Endothelial cell (in vitro differentiated cells): ENCODE data around the gene EGFL8. TPM values are rescaled to one million over a fixed set of nuclear protein-coding genes. Genes with fewer than 3 reads are reported as not detected.
A peak's percentile ranks its signal among the peaks of the same experiment; 100 is the strongest.

Experiments used
- DNase-seq: peaks from one replicate; pipeline ENCODE4 v3.0.0; 2021; ENCODE audit warnings: low spot score
- H3K27ac Mint-ChIP-seq: one replicate; pipeline ENCODE4 v1.8.0; 2021; ENCODE audit warnings: mixed read lengths, inconsistent platforms; ENCODE audit not compliant: unreplicated experiment
- H3K27me3 Mint-ChIP-seq: one replicate; pipeline ENCODE4 v1.8.0; 2021; ENCODE audit warnings: mild to moderate bottlenecking, moderate library complexity, mixed read lengths, inconsistent platforms; ENCODE audit not compliant: unreplicated experiment
- H3K36me3 Mint-ChIP-seq: one replicate; pipeline ENCODE4 v1.8.0; 2021; ENCODE audit warnings: mild to moderate bottlenecking, low read depth, mixed read lengths, inconsistent platforms; ENCODE audit not compliant: unreplicated experiment
- H3K4me1 Mint-ChIP-seq: one replicate; pipeline ENCODE4 v1.8.0; 2021; ENCODE audit warnings: mild to moderate bottlenecking, mixed read lengths, inconsistent platforms; ENCODE audit not compliant: unreplicated experiment
- H3K4me3 Mint-ChIP-seq: one replicate; pipeline ENCODE4 v1.8.0; 2021; ENCODE audit warnings: mild to moderate bottlenecking, mixed read lengths, inconsistent platforms; ENCODE audit not compliant: unreplicated experiment
- H3K9me3 Mint-ChIP-seq: one replicate; pipeline ENCODE4 v1.8.0; 2021; ENCODE audit warnings: mixed read lengths, inconsistent platforms; ENCODE audit not compliant: unreplicated experiment
- total RNA-seq: library from RNA; stranded (reverse); fragmentation: NEBNext Ultra II Directional; extraction: Animal tissue kit (Norgen Biotek cat#: 25700); gene quantifications from one replicate; pipeline ENCODE4 v1.2.1, GENCODE V29; 2021; ENCODE audit not compliant: unreplicated experiment
- TF ChIP-seq, protein P1 (sequence below): fragments of 200-600 bp; sonication (generic); IDR thresholded peaks from one replicate; pipeline ENCODE4 v1.5.0; 2021; ENCODE audit warnings: antibody characterized with exemption; ENCODE audit not compliant: unreplicated experiment

EGFL8 gene
- total RNA-seq, 1 donor from 2014 or later: 37.4 TPM

DNA sequence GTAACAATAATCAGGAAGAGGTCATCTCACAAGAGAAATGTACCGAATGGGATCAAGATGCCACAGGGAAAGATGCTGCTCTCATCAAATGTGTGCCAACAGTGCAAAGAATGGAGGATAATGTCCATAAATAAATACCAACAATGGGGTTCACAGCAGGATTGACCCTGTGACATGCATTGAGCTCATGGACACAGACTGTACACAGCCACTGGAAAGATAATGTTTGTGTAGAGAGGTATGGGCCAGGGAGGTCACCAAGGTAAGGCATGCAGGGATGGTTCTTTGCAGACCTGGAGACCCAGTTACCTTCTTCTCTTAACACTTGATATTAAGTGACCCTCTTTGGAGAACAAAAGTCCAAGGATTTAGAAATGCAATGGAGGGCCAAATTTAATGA is 10.0 kb downstream of the EGFL8 start:
- Mint-ChIP-seq H3K36me3 (peaks cover 16% of the 10 kb centered on the region), H3K4me3 (peak overlapping the region; percentile 73), H3K27ac (no peak overlapping the region), H3K4me1 (peaks cover 59% of the 10 kb centered on the region), H3K9me3 (no peaks in the 10 kb centered on the region), H3K27me3 (peaks cover 8% of the 10 kb centered on the region)
- DNase-seq: no peak
- TF ChIP-seq, protein P1, sequence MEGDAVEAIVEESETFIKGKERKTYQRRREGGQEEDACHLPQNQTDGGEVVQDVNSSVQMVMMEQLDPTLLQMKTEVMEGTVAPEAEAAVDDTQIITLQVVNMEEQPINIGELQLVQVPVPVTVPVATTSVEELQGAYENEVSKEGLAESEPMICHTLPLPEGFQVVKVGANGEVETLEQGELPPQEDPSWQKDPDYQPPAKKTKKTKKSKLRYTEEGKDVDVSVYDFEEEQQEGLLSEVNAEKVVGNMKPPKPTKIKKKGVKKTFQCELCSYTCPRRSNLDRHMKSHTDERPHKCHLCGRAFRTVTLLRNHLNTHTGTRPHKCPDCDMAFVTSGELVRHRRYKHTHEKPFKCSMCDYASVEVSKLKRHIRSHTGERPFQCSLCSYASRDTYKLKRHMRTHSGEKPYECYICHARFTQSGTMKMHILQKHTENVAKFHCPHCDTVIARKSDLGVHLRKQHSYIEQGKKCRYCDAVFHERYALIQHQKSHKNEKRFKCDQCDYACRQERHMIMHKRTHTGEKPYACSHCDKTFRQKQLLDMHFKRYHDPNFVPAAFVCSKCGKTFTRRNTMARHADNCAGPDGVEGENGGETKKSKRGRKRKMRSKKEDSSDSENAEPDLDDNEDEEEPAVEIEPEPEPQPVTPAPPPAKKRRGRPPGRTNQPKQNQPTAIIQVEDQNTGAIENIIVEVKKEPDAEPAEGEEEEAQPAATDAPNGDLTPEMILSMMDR: no peak

DNA sequence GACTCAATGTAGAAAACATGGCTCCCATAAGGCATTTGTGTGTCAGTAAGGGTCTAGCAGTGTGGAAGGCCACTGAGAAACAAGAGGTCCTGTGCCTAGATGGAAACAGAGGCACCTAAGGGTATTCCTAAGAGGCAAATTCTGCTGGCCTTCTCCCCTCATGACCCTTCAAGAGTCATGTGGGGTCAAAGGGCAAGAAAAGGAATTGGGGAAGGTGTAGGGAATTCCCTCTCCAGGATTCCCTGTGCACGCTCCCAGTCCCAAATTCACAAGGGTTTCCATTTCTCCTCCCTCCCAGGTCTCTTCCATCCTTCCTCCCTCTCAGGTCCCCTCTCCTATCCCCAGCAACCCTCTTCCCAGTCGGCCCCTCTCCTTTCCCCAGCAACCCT is 10.9 kb downstream of the EGFL8 start:
- peaks cover 65% of the 10 kb centered on the region for H3K4me1 Mint-ChIP-seq
- H3K27ac Mint-ChIP-seq: peak overlapping the region; percentile 94

DNA sequence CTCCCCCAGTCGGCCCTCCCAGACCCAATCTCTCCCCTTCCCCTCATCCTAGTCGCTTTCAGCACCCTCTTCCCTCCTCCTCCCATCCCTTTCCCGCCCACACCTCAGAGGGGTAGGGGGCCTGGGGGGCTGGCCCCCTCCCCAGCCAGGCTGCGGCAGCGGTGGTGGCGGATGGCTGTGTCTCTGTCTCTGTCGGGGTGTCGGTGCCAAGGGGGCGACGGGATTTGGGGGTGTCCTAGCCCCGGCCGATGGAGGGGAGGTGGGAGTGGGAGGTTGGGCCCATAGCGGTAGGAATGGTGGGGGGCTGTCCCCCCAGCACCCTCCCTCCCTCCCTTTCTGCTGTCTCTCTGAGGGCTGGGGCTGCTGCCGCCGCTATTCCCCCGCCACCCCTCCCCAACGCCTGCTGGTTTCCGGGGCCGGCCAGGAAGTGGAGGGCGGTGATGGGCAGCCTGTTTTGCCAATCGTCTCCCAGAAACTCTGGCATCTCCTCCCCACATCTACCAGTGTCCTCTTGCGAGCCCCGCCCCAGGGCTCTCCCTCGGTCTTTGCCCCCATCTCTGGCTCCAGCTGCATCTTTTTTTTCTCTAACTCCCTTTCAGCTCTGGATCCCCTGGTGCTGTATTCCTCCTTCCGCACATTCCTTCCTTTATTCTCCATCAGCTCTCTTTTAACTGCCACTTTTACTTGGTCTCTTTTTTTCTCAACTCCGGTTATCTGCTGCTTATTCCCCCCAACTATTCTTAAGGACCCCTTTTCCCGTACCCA is 11.5 kb downstream of the EGFL8 start, which contains the start of gene AGPAT1:
Gene AGPAT1 (minus strand): TSS at position 374 of the 765 bp plus-strand sequence. CDS start 4,588 bp downstream, outside the sequence.
- H3K36me3 Mint-ChIP-seq: peaks cover 10% of the 10 kb centered on the region
- peaks cover 9% of the 10 kb centered on the region for H3K27me3 Mint-ChIP-seq
- peak within 1 kb of the TSS; percentile 98 for H3K4me3 Mint-ChIP-seq
- H3K27ac Mint-ChIP-seq: peak within 1 kb of the TSS; percentile 95
- no peaks in the 10 kb centered on the region for H3K9me3 Mint-ChIP-seq
- DNase-seq: peak; percentile 88
- TF ChIP-seq, protein P1: no peak
- peaks cover 71% of the 10 kb centered on the region for H3K4me1 Mint-ChIP-seq

More for the DNA sequence above, 10.9 kb downstream of the EGFL8 start:
- Mint-ChIP-seq H3K9me3 (no peaks in the 10 kb centered on the region), H3K4me3 (peak overlapping the region; percentile 96), H3K27me3 (peaks cover 8% of the 10 kb centered on the region), H3K36me3 (peaks cover 10% of the 10 kb centered on the region)
- no peak for DNase-seq
- TF ChIP-seq, protein P1: no peak

DNA sequence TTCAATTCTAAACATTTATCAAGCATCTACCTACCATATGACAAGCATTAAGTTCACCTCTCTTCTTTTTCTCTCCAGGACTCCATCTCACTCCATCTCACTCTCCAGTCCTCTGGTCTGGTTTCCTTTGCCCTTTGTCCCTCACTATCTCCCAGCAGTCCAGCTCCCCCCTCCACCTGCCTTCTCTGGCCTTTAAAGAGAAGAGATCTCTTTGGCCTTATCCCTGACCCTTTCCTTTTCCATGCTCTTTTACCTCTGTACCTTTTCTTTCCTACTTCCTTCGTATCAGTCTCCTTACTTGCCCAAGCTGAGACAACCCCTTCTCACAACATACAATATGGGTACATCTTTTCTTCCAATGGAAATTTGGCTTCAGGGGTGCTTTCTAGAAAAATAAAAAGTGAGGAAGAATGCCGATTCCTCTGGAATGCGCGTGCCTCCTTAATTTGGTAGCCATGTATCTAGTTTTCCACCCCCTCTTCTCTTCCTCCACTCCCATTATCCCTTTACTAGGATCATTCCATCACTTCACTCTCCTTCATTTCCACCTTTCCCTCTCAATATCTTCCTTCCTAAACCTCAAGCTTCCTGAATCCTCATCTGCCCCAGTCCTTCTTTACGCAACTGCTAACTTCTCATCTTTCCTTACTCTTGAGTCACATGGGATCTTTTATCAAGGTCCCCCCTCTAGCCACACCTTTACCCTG is 12.2 kb downstream of the EGFL8 start:
- H3K27ac Mint-ChIP-seq: peak overlapping the region; percentile 95
- H3K9me3 Mint-ChIP-seq: no peaks in the 10 kb centered on the region
- H3K36me3 Mint-ChIP-seq: peaks cover 7% of the 10 kb centered on the region
- DNase-seq: no peak
- TF ChIP-seq, protein P1: no peak
- H3K4me1 Mint-ChIP-seq: peaks cover 72% of the 10 kb centered on the region
- peaks cover 12% of the 10 kb centered on the region for H3K27me3 Mint-ChIP-seq
- peak overlapping the region; percentile 98 for H3K4me3 Mint-ChIP-seq
